ENCODE measurements around the gene TMPRSS11F.

DNA sequence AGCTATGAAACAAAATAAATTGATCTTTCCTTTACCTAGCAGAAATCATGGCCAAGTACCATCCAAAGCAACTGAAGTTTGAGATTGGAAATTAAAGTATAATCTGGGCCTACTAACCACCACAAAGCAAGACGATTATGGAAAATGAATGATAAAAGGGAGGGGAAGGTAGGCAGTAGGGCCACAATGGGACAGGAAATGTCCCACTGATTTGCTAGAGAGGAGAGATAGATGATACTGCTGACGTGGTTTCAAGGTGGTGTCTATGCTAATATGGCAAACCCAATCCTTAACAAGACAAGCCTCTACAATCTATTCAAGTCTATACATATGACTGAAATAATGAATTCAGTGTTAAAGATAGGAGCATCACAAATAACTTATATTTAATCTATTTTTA, 6.1 kb downstream of the TMPRSS11F start:
- no peak for TF ChIP-seq EZH2 (IDR thresholded peaks at IDR 0.05; ENCODE audit: insufficient read depth, poor library complexity, severe bottlenecking)
- TF ChIP-seq EZH2phosphoT487 (IDR thresholded peaks at IDR 0.05; ENCODE audit: insufficient read depth, low read depth), result no peak

Measured in GM23248 (cell line).